PFSK-1 (cell line): ENCODE data around the gene PIK3AP1.

Experiments used
- POLR2AphosphoS5 ChIP-seq: IDR thresholded peaks from 2 replicates; pipeline ENCODE4 v1.6.1; 2012; ENCODE audit warnings: low read depth, mild to moderate bottlenecking, control low read depth, low read length, moderate library complexity
- REST ChIP-seq, 2 experiments: IDR thresholded peaks; 2 replicates each; pipeline versions ENCODE4 v1.6.1 to v1.8.0; 2011 to 2012; ENCODE audit warnings: low read depth in 2 of 2, low read length in 2 of 2, control low read depth in 1 of 2, inconsistent platforms in 1 of 2, mild to moderate bottlenecking in 1 of 2, moderate library complexity in 1 of 2; ENCODE audit not compliant: insufficient read depth in 1 of 2
- TAF1 ChIP-seq: IDR thresholded peaks from 2 replicates; pipeline ENCODE4 v1.6.1; 2012; ENCODE audit warnings: low read length, control low read depth, borderline replicate concordance; ENCODE audit not compliant: insufficient read depth

- TF ChIP-seq POLR2AphosphoS5 (no peak), TAF1 (no peak), REST (IDR thresholded peaks at IDR 0.05; ENCODE audit: insufficient read depth in 1 of 2, low read depth in 2 of 2, low read length in 2 of 2) (no peak)
Observed at GRCh38 chr10:96716390-96716789, 3.9 kb downstream of the PIK3AP1 start.
